H1 (cell line): Measurements from ENCODE around the gene MCM3AP.

Experiments
- FOSL1 ChIP-seq: IDR thresholded peaks from 2 replicates; pipeline ENCODE4 v1.6.1; 2011; ENCODE audit warnings: mild to moderate bottlenecking, low read depth, low read length, moderate library complexity; ENCODE audit not compliant: insufficient read depth
- POLR2AphosphoS5 ChIP-seq: IDR thresholded peaks from 2 replicates; pipeline ENCODE4 v1.6.1; 2011; ENCODE audit warnings: low read depth, low read length
- RAD21 ChIP-seq, 2 experiments: IDR thresholded peaks in 1 of 2; conservative IDR thresholded peaks in 1 of 2; 2 replicates each; pipeline ENCODE4 v1.6.1; 2011; ENCODE audit warnings: low read depth in 2 of 2, low read length in 2 of 2, improper control_type of control experiment in 1 of 2, inconsistent platforms in 1 of 2, mild to moderate bottlenecking in 1 of 2, moderate library complexity in 1 of 2
- TF ChIP-seq, protein P1 (sequence below), 3 experiments: IDR thresholded peaks; 1 replicate in 2 of 3; 2 replicates in 1 of 3; pipeline versions ENCODE4 v1.5.1 to v1.6.1; 2011; ENCODE audit warnings: low read length in 3 of 3, mild to moderate bottlenecking in 3 of 3, inconsistent platforms in 2 of 3, low read depth in 1 of 3, moderate library complexity in 1 of 3; ENCODE audit not compliant: insufficient read depth in 1 of 3; ENCODE audit errors: control extremely low read depth in 1 of 3

DNA sequence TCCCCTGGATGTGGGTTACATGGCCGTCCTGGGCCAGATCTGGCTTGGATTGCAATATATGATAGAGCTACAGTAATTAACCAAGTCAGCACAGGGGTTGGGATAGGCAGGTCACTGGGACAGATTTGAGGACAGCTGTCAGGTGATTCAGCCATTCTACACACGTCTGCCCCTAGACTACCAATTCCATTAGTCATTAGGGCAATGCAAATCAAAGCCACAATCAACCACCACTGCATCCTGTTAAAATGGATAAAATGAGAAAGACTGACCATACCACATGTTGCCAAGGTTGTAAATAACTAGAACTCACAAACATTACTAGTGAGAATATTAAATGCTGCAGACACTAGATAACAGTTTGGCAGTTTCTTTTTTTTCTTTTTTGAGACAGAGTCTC, 22.2 kb upstream of the MCM3AP start:
- TF ChIP-seq POLR2AphosphoS5 (no peak), RAD21 (IDR thresholded peaks at IDR 0.05 in 1 of 2, conservative IDR thresholded peaks at IDR 0.05 in 1 of 2; ENCODE audit: low read depth in 2 of 2, low read length in 2 of 2) (no peak), FOSL1 (no peak)
- TF ChIP-seq, protein P1, sequence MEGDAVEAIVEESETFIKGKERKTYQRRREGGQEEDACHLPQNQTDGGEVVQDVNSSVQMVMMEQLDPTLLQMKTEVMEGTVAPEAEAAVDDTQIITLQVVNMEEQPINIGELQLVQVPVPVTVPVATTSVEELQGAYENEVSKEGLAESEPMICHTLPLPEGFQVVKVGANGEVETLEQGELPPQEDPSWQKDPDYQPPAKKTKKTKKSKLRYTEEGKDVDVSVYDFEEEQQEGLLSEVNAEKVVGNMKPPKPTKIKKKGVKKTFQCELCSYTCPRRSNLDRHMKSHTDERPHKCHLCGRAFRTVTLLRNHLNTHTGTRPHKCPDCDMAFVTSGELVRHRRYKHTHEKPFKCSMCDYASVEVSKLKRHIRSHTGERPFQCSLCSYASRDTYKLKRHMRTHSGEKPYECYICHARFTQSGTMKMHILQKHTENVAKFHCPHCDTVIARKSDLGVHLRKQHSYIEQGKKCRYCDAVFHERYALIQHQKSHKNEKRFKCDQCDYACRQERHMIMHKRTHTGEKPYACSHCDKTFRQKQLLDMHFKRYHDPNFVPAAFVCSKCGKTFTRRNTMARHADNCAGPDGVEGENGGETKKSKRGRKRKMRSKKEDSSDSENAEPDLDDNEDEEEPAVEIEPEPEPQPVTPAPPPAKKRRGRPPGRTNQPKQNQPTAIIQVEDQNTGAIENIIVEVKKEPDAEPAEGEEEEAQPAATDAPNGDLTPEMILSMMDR (IDR thresholded peaks at IDR 0.05; ENCODE audit: control extremely low read depth in 1 of 3, insufficient read depth in 1 of 3, low read depth in 1 of 3, low read length in 3 of 3), result no peak
